GM19328 (cell line): ENCODE results near the gene STAB2.
"Not testable (repeated sequence)": the region's sequence is repeated elsewhere in the genome, so short reads cannot be mapped to it uniquely, and the experiment has no call there.

Experiments used
- ATAC-seq: cut with Tn5 transposase; IDR thresholded peaks from one replicate; pipeline ENCODE4 v1.9.1; 2021; ENCODE audit warnings: mild to moderate bottlenecking, moderate library complexity; ENCODE audit not compliant: unreplicated experiment

The STAB2 gene

DNA sequence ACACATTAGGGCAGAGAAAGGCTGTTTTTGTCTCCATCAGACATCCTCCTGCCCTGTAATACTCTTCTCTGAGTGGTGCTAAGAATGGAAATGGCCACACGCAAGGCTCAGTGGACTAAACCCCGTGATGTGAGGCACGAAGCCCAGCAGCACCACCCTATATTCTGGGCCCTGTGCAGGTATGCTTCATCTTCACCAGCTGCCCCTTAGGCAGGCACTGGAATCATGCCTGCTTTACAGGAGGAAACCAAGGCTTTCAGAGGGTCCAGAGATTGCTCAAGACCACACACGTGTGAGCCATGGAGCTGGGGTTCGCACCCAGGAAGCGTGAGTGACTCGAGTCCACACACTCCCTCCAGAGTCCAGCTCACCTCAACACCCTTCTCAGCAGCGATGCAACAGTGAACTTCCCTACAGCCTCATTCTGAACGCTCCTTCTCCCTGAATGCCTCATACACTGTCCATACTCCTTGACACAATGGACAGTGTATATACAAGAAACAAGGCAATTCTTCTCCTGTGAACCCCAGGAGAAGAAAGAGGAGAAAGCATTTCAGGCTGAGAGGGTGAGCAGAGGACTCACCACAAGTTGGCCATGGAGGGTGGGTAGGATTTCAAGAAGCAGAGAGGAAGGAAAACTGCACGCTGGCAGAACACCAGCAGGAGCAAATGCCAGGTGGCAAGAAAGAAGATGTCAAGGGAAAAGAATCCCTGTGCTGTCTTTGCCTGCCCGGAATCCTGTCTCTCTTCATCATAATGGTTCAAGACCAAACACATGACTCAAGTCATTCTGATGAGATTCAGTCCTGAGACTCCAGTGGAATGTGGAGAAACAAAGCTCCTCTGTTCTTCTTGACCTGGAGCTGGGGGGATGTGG, 214.9 kb downstream of the STAB2 start:
- no peak for ATAC-seq

DNA sequence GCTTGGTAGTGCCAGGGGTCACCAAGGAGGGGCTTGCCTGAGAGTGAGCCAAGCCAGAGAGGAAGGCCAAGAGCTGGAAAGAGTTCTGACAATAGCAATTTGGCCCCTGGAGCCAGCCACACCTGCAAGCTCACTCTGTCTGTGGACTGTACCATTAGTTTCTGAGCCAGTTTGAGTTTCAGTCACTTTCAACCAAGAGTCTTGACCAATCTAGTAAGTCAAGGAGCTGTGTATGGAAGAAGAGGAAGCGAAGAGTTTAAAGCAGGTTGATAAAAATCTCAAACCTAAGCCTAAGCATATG, 215.5 kb downstream of the STAB2 start:
- no peak for ATAC-seq

DNA sequence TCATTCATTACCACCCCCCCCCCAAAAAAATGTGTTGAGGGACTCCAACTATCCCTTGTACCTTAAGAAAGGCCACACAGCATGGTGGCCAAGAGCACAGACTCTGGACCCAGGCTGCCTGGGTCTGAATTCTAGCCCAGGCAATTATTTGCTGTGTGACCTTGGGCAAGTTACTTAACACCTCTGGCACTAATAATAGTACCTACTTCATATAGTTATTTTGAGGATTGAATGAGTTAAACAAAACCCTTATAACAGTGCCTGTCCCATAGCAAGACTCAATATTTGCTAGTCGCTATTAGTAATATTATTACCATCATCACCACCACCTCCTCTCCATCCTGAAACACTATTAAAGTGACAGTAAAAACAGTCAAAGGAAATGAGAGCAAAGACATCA, 216.8 kb downstream of the STAB2 start:
- ATAC-seq: no peak

GRCh38 chr12:103805655-103806360, 218.7 kb downstream of the STAB2 start:
- no peak for ATAC-seq

DNA sequence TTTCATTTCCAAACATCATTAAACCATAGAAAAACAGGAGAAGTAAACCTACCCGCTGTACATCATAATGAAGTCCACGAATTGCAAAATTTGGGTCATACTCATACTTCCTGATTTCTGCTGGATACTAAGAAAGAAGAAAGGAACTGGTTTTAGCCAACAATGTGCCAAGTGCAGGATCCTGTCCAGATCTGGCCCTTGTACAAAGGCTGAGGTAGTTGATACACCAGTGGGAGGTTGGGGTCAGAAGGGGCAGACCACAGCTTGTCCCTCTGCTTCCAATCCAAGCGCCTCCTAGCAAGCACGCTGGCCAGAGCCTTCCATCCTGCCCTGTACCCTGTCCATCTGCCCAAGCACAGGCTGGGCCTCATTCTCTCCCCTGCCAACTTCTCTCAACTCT, 219.7 kb downstream of the STAB2 start:
- no peak for ATAC-seq

DNA sequence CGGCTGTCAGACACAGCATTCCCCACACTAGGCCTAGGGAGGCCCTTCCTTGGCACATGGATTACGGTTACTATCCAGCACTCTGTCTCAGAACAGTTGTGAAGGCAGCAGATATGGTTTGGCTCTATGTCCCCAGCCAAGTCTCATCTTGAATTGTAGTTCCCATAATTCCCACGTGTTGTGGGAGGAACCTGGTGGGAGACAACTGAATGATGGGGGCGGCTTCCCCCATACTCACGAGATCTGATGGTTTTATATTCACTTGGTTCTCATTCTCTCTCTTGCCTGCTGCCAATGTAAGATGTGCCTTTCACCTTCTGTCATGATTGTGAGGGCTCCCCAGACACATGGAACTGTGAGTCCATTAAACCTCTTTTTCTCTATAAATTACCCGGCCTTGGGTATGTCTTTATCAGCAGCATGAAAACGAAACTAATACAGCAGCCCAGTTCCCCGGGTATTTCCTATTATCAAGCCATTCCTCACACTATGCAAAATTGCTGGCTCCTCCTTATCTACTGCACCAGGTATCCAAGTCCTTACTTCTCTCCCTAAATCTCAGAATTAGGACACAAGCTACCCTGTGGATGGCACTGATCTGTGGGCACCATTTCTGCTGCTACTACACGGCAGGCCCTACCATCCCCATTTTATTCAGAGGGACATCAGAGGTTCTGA, 220.6 kb downstream of the STAB2 start:
- no peak for ATAC-seq

DNA sequence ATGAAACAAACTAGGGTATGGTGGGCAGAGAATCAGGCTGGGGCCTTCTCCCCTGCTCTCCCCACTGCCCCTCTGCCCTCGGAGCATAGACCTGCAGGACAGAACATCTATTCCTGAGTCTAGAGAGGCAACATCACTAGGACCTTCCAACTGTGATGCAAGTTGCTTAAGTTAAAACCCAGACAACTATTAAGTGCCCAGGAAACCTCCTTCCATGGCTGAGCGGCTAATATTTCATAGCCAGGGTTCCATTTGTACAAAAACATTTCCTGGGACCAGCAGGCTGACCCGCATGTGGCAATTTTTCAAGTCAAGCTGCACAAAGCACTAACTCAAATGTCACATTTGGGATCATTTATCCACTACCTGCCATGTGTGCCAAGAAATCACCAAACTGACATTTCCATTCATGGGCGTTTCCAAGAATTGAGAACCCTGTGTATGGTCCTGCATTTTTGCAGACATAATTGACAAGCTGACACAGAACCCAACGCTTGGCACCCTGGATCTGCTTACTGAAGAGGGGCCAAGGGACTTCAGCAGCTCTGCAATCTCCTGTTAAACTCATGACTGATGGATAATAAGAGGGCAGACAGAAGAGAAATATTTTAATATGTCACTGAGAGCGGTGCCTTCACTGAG, 221.3 kb downstream of the STAB2 start:
- no peak for ATAC-seq

DNA sequence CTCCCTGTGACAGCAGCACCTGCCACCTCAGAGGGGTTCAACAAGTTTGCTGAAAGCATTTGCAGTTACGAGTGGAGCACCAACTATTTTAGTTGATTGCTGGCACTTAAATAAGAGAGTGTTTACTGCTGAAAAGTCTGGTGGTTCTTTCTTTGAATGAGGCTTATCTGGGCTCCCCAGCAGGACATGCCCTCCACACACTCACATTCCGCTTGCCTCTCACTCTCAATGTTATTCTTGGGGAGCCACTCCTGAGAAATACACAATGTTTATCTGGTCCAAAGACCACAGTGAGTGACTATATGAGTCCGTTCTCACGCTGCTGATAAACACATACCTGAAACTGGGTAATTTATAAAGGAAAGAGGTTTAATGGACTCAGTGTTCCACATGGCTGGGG, 222.1 kb downstream of the STAB2 start:
- ATAC-seq: no peak

- not testable (repeated sequence) for ATAC-seq
Measured at GRCh38 chr12:103809639-103810038, 222.6 kb downstream of the STAB2 start.

DNA sequence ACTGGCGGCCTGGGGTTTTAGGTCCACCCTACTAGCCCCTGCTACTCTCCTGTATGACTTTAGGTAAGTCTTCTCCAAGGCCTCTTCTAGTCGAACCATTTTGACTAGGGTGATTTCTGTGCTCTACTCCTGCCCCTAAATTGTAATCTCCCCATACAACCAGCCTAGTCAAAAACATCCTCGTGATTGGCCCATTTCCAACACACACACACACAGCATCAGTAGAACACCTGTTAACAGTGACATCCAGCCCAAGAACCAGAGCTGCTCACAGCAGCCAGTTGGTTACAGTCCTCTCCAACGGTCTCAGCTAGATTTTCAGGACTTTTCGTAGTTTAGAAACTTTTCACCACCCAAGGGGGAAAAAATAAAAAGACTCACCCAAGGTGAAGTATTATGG, 223.0 kb downstream of the STAB2 start:
- no peak for ATAC-seq

DNA sequence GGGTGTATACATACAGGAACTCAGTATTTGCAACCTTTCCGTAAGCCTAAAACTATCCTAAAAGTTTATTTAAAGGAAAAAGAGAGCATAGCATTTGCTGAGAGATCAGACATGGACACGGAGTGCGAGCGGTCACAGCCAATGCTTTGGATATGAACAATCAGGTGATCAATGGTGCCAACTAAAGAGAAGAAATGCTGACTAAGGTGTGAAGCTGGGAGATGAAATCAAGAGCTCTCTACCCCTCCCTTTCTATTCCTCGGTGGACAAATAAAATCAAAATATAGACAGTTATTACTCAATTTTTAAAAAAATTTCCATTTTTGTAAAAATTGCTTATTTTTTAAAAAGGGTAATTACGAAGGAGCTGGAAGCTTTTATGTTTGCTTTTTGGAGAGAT, 224.7 kb downstream of the STAB2 start:
- ATAC-seq: no peak

- no peak for ATAC-seq
Measured at GRCh38 chr12:103812789-103813188, 225.7 kb downstream of the STAB2 start.

GRCh38 chr12:103813426-103813825, 226.4 kb downstream of the STAB2 start:
- no peak for ATAC-seq

GRCh38 chr12:103813949-103814348, 226.9 kb downstream of the STAB2 start:
- no peak for ATAC-seq

DNA sequence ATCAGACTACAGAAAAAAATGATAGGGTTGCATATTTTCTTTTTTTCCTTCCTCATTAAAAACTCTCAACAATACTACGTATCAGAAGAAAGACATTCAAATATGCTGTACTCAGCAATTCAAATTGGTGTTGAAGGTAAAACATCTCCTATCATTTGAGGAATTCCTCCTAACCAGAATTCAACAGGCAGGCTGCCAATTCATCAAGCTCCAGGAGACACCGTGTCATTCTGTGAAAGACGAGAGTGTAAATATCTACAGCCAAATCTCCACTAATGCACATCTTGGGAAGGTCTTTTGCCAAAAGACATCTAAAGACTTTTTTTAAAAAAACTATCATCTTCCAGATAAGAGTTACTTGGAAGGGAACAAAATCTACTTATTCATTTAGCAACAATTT, 227.4 kb downstream of the STAB2 start:
- ATAC-seq: no peak
